ENCODE results near the gene PTH2. TPM values are rescaled to one million over a fixed set of nuclear protein-coding genes. Genes with fewer than 3 reads are reported as not detected.

Gene PTH2
- total RNA-seq, 1 experiment from 2014 or later: 0.96 TPM

DNA sequence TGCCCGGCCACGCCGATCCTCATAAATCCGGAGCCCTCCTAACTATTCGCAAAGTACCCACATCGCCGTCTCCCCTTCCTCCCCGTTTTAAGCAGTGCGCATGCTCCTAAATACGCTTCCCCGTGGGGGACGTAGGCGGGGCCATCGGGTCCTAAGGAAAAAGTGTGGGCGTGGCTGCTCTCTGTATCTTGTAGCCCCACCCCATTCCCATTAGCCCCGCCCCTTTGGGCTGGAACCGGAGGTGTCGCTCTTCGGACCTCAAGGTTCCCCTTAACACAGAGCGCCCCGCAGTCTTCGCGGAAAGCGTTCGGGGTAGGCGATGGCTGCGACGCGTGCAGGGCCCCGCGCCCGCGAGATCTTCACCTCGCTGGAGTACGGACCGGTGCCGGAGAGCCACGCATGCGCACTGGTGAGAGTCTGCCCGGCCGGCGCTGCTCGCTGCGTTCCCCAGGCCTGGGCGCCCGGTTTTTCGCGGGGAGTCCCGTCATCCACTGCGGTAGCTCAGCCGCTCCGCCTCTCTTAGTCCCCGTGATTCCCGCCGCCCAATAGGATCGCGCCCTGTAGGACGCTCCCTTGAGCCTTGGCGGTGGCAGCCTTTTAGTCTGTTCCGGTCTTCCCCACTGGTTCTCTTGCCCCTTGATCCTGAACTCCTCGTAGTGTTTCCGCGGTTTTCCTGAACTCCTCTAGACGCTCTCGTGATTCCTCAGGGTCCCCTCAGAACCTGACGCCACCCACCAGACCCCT, 29.9 kb upstream of the PTH2 start, which contains the start of gene ALDH16A1:
Gene ALDH16A1 (plus strand): TSS at position 213 of the 744 bp plus-strand sequence. CDS start 107 bp downstream, at position 320.
- WGBS (ENCODE audit: extremely low coverage, insufficient read length, low lambda C conversion rate): no CpG with 5 or more reads among the region's 66 CpGs
- Histone ChIP-seq H4K91ac (ENCODE audit: insufficient read length, low read depth, low read length) (peak within 1 kb of the TSS; percentile 48), H2AK5ac (ENCODE audit: insufficient read length, low read length) (no peak within 1 kb of the TSS), H3K4ac (ENCODE audit: low read depth, low read length) (no peak within 1 kb of the TSS; the same call in 1 of the 2 replicates), H2BK5ac (ENCODE audit: insufficient read length, low read length) (peak within 1 kb of the TSS; percentile 69), H2BK15ac (ENCODE audit: low read depth, low read length) (no peak within 1 kb of the TSS), H3K9ac (ENCODE audit: extremely low read depth, insufficient read length, low read length) (peak within 1 kb of the TSS; percentile 97), H3K23me2 (ENCODE audit: insufficient read length, low read depth, low read length, poor library complexity, severe bottlenecking) (peaks cover 5% of the 10 kb centered on the region), H3K23ac (ENCODE audit: insufficient read length, low read depth, low read length) (no peak within 1 kb of the TSS), H3K4me1 (ENCODE audit: insufficient read depth, low read length) (no peaks in the 10 kb centered on the region), H3K18ac (ENCODE audit: insufficient read length, low read depth, low read length) (peak within 1 kb of the TSS; percentile 97), H4K5ac (ENCODE audit: insufficient read length, low read depth, low read length) (no peak within 1 kb of the TSS), H4K8ac (replicated peaks; ENCODE audit: insufficient read length, low read depth, low read length) (no peak within 1 kb of the TSS), H4K20me1 (ENCODE audit: control insufficient read depth, insufficient read depth, insufficient read length) (no peaks in the 10 kb centered on the region), H3K79me1 (ENCODE audit: insufficient read depth, low read depth, low read length, poor library complexity, severe bottlenecking) (peaks cover 7% of the 10 kb centered on the region), H3K56ac (ENCODE audit: insufficient read length, low read depth, low read length) (no peak within 1 kb of the TSS), H3K27ac (ENCODE audit: insufficient read length, low read depth, low read length) (peak within 1 kb of the TSS; percentile 72), H3K4me2 (ENCODE audit: insufficient read depth, insufficient read length, low read length) (peak within 1 kb of the TSS; percentile 72), H3T11ph (ENCODE audit: low read length) (peak within 1 kb of the TSS; percentile 37), H2BK20ac (ENCODE audit: low read depth, low read length, poor library complexity, severe bottlenecking) (no peak within 1 kb of the TSS), H2AFZ (ENCODE audit: low read length) (no peak within 1 kb of the TSS), H3K79me2 (ENCODE audit: insufficient read depth, low read length) (no peaks in the 10 kb centered on the region; the same call in 1 of the 2 replicates), H2BK120ac (ENCODE audit: low read depth, low read length, poor library complexity, severe bottlenecking) (no peak within 1 kb of the TSS), H2BK12ac (ENCODE audit: insufficient read length, low read depth, low read length) (no peak within 1 kb of the TSS), H3K14ac (ENCODE audit: insufficient read depth, low read length) (peak within 1 kb of the TSS; percentile 99), H3K27me3 (ENCODE audit: insufficient read depth, low read length) (no peaks in the 10 kb centered on the region), H3K9me3 (ENCODE audit: control insufficient read depth, low read depth, low read length) (no peaks in the 10 kb centered on the region)
- TF ChIP-seq, protein P1, sequence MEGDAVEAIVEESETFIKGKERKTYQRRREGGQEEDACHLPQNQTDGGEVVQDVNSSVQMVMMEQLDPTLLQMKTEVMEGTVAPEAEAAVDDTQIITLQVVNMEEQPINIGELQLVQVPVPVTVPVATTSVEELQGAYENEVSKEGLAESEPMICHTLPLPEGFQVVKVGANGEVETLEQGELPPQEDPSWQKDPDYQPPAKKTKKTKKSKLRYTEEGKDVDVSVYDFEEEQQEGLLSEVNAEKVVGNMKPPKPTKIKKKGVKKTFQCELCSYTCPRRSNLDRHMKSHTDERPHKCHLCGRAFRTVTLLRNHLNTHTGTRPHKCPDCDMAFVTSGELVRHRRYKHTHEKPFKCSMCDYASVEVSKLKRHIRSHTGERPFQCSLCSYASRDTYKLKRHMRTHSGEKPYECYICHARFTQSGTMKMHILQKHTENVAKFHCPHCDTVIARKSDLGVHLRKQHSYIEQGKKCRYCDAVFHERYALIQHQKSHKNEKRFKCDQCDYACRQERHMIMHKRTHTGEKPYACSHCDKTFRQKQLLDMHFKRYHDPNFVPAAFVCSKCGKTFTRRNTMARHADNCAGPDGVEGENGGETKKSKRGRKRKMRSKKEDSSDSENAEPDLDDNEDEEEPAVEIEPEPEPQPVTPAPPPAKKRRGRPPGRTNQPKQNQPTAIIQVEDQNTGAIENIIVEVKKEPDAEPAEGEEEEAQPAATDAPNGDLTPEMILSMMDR (conservative IDR thresholded peaks at IDR 0.05): no peak
- Mint-ChIP-seq H3K9me3 (no peaks in the 10 kb centered on the region; a peak in 1 of 5 replicates), H3K4me1 (peaks cover 10 to 28% of the 10 kb centered on the region in 2 experiments), H3K27ac (peak within 1 kb of the TSS; percentile 99 to 100 (median 99)), H3K4me3 (peak within 1 kb of the TSS; percentile 96 to 98), H3K36me3 (ENCODE audit: insufficient read depth in 1 of 3, low read depth in 3 of 3) (peaks cover 35 to 47% (median 43%) of the 10 kb centered on the region in 3 experiments), H3K27me3 (ENCODE audit: low read depth) (no peaks in the 10 kb centered on the region; the same call in 1 of the 2 replicates)
- DNase-seq: peak; percentile 98
